Left lung (tissue), 10 donors: ENCODE measurements around the gene BRME1. TPM values are rescaled to one million over a fixed set of nuclear protein-coding genes. Genes with fewer than 3 reads are reported as not detected.

Experiments
- ATAC-seq: fragments of 200-7000 bp; cut with Tn5 transposase; one replicate; pipeline ENCODE4 v1.9.1; 2020; ENCODE audit warnings: moderate library complexity
- DNase-seq, 4 donors: peaks; one replicate each; pipeline ENCODE4 v3.0.0-alpha.2; 2013 to 2020
- H3K27ac ChIP-seq, 2 donors: fragments of 200-600 bp; sonication (generic) in 1 of 2; one replicate each; pipeline versions ENCODE4 v1.5.0 to v1.8.0; 2020 to 2021
- H3K27me3 ChIP-seq, 2 donors: fragments of 200-600 bp; sonication (generic) in 1 of 2; one replicate each; pipeline versions ENCODE4 v1.5.0 to v1.8.0; 2020 to 2021
- H3K36me3 ChIP-seq, 2 donors: fragments of 200-600 bp; sonication (generic) in 1 of 2; one replicate each; pipeline versions ENCODE4 v1.5.0 to v1.8.0; 2020 to 2021
- H3K4me1 ChIP-seq, 2 donors: fragments of 200-600 bp; one replicate each; pipeline ENCODE4 v1.8.0; 2021
- H3K4me3 ChIP-seq, 2 donors: fragments of 200-600 bp; sonication (generic) in 1 of 2; one replicate each; pipeline versions ENCODE4 v1.5.0 to v1.8.0; 2020 to 2021; ENCODE audit warnings: mild to moderate bottlenecking in 1 of 2
- H3K9me3 ChIP-seq, 2 donors: fragments of 200-600 bp; sonication (generic) in 1 of 2; one replicate each; pipeline versions ENCODE4 v1.5.0 to v1.8.0; 2020 to 2021
- CTCF ChIP-seq, 2 donors: fragments of 200-600 bp; sonication (generic) in 1 of 2; IDR thresholded peaks; one replicate each; pipeline versions ENCODE4 v1.5.0 to v1.8.0; 2021; ENCODE audit warnings: antibody characterized with exemption in 2 of 2
- intact Hi-C, 2 donors: fragments of 100-400 bp; cut with DNase I; formaldehyde crosslinking; loops; one replicate each; pipeline versions ENCODE4 v1.11.2 to v1.14.2; 2022
- polyA plus RNA-seq, 6 donors: library from polyadenylated mRNA; unstranded; fragments of 120-200 nt; gene quantifications; one replicate each; pipeline ENCODE4 v1.2.1, GENCODE V29; 2013; ENCODE audit not compliant: insufficient read length in 6 of 6
- total RNA-seq, 2 donors: library from RNA; stranded (reverse); fragmentation: NEBNext Ultra II Directional; extraction: Animal tissue kit (Norgen Biotek cat#: 25700); gene quantifications; one replicate each; pipeline ENCODE4 v1.2.1, GENCODE V29; 2021
- donor health status: DM: no; HTN: yes; CAD: no.
- donor health status: DM: no; HTN: no; CAD: no.

Gene BRME1
- total and polyA plus RNA-seq, 8 donors: 3.7 to 7.8 (median 7.1) TPM

DNA sequence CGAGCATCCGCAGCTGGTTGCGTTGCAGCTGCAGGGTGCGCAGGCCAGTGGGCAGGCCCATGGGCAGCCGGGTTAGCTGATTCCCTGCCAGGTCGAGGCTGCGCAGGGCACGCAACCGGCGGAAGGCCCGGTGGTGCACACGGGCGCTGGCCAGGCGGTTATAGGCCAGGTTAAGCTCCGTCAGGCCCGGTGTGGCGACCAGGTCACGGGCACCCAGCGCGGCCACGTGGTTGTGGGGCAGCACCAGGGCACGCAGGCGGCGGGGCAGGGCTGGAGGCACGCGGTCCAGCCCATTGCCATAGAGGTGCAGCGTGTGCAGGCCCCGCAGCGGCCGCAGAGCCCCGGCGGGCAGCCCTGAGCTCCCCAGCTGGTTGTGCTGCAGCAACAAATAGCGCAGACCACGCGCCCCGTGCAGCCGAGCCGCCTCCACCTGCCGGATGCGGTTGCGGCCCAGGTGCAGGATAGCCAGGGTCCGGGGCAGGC lies 27.0 kb upstream of the BRME1 start:
- no peak for DNase-seq
- peaks cover 0 to 5% of the 10 kb centered on the region in 2 donors for H3K4me1 ChIP-seq
- peaks cover 0 to 26% of the 10 kb centered on the region in 2 donors for H3K27me3 ChIP-seq
- no peak for ATAC-seq
- H3K4me3 ChIP-seq: no peak overlapping the region
- no peak for TF ChIP-seq CTCF (IDR thresholded peaks at IDR 0.05)
- no peaks in the 10 kb centered on the region for H3K9me3 ChIP-seq
- peaks cover 0 to 27% of the 10 kb centered on the region in 2 donors for H3K36me3 ChIP-seq
- intact Hi-C loops: no loop called here
- no peak overlapping the region for H3K27ac ChIP-seq

DNA sequence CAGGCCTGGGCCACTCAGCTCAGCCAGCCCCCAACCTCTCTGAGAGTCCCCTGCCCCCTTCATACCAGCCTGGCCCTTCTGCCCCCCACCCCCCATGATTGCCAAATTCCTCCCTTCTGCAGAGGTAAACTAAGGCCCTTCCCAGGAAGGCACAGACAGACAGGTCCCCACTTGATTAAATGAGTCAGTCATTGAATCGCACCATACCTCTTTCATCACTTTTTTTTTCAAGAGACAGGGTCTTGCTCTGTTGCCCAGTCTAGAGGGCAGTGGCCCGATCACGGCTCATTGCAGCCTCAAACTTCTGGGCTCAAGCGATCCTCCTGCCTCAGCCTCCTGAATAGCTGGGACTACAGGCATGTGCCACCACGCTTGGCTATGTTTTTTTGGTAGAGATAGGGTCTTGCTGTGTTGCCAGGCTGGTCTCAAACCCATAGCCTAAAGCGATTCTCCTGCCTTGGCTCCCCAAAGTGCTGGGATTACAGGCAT lies 26.3 kb upstream of the BRME1 start:
- H3K27me3 ChIP-seq: peaks cover 0 to 20% of the 10 kb centered on the region in 2 donors
- DNase-seq: no peak
- ATAC-seq: no peak
- no peak overlapping the region for H3K4me3 ChIP-seq
- no peaks in the 10 kb centered on the region for H3K9me3 ChIP-seq
- peaks cover 0 to 5% of the 10 kb centered on the region in 2 donors for H3K4me1 ChIP-seq
- peaks cover 0 to 34% of the 10 kb centered on the region in 2 donors for H3K36me3 ChIP-seq
- intact Hi-C loops: no loop called here
- TF ChIP-seq CTCF (IDR thresholded peaks at IDR 0.05): no peak
- H3K27ac ChIP-seq: no peak overlapping the region

- Histone ChIP-seq H3K9me3 (no peaks in the 10 kb centered on the region), H3K36me3 (peaks cover 0 to 41% of the 10 kb centered on the region in 2 donors), H3K4me3 (no peak overlapping the region), H3K27me3 (peaks cover 0 to 20% of the 10 kb centered on the region in 2 donors), H3K4me1 (peaks cover 0 to 9% of the 10 kb centered on the region in 2 donors), H3K27ac (no peak overlapping the region)
- intact Hi-C loops: no loop called here
- TF ChIP-seq CTCF (IDR thresholded peaks at IDR 0.05): no peak
- DNase-seq (no peak), ATAC-seq (no peak)
Measured at GRCh38 chr19:13931391-13932148, 25.7 kb upstream of the BRME1 start.

DNA sequence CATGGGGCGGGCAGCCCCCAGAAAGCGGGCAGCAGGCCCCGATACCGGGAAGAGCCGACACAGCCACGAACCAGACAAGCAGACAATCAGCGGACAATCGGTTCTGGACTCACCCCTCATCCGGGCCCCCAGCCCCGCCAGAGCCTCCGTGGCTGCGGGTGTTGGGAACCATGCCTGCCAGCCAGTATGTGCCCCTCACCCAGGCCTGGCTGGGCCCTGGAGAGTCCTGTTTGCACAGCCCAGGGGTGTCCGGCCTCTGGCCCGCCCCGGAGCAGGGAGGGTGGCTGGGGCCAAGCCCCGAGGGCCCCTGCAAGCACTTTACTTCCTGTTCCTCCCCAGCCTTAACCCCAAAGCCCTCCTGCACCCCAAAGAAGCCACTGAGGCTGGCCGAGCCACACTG lies 24.5 kb upstream of the BRME1 start:
- no peak for TF ChIP-seq CTCF (IDR thresholded peaks at IDR 0.05)
- intact Hi-C loops: no loop called here
- no peak for ATAC-seq

DNA sequence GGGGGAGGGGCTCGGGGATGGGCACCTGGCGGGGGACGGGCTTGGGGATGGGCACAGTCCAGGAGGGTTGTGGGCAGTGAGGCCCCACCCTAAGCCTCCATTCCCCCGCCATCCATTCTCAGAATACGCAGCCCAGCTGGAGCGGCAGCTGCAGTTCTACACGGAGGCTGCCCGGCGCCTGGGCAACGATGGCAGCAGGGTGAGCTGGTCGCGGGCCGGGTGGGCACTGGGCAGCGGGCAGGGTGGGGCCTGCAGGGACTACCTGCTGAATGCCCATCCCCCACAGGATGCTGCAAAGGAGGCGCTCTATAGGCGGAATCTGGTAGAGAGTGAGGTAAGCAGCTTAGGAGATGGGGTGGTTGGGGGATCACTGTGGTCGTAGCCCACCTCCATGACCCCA lies 24.0 kb upstream of the BRME1 start:
- DNase-seq: no peak
- no peak overlapping the region for H3K27ac ChIP-seq
- H3K9me3 ChIP-seq: no peaks in the 10 kb centered on the region
- ATAC-seq: no peak
- no peak for TF ChIP-seq CTCF (IDR thresholded peaks at IDR 0.05)
- peaks cover 0 to 54% of the 10 kb centered on the region in 2 donors for H3K36me3 ChIP-seq
- H3K4me3 ChIP-seq: no peak overlapping the region
- peaks cover 0 to 12% of the 10 kb centered on the region in 2 donors for H3K4me1 ChIP-seq
- intact Hi-C loops: no loop called here
- peaks cover 0 to 6% of the 10 kb centered on the region in 2 donors for H3K27me3 ChIP-seq

More for the DNA sequence above, 24.5 kb upstream of the BRME1 start:
- Histone ChIP-seq H3K9me3 (no peaks in the 10 kb centered on the region), H3K27ac (no peak overlapping the region), H3K4me3 (no peak overlapping the region), H3K27me3 (peaks cover 0 to 10% of the 10 kb centered on the region in 2 donors), H3K4me1 (peaks cover 0 to 12% of the 10 kb centered on the region in 2 donors), H3K36me3 (peaks cover 0 to 49% of the 10 kb centered on the region in 2 donors)
- no peak for DNase-seq
